HUES64 (cell line): ENCODE measurements around the gene MYBPC3.
A peak's percentile ranks its signal among the peaks of the same experiment; 100 is the strongest.

ENCODE experiments used
- H3K27ac ChIP-seq: 2 replicates; pipeline ENCODE4 v1.7.0; 2013; ENCODE audit warnings: low read depth, low read length, inconsistent platforms
- H3K27me3 ChIP-seq: 2 replicates; pipeline ENCODE4 v1.6.1; 2013; ENCODE audit warnings: mild to moderate bottlenecking, low read length; ENCODE audit not compliant: insufficient read depth
- H3K36me3 ChIP-seq: 2 replicates; pipeline ENCODE4 v1.6.1; 2013; ENCODE audit warnings: mild to moderate bottlenecking, low read length; ENCODE audit not compliant: insufficient read depth
- H3K4me1 ChIP-seq: 2 replicates; pipeline ENCODE4 v1.6.1; 2013; ENCODE audit warnings: mild to moderate bottlenecking, low read length, moderate library complexity; ENCODE audit not compliant: insufficient read depth
- H3K4me3 ChIP-seq: 2 replicates; pipeline ENCODE4 v1.5.1; 2013; ENCODE audit warnings: mild to moderate bottlenecking, low read length, moderate library complexity
- H3K9ac ChIP-seq: 2 replicates; pipeline ENCODE4 v1.6.1; 2013; ENCODE audit warnings: mild to moderate bottlenecking, low read depth, low read length
- H3K9me3 ChIP-seq: 2 replicates; pipeline ENCODE4 v1.6.1; 2013; ENCODE audit warnings: low read depth, low read length; ENCODE audit not compliant: insufficient read depth
- WGBS: fragments of 150-250, 120-280 bp; methylation state at CpG from one replicate; pipeline ENCODE4 v1.1.7; 2013; ENCODE audit warnings: missing lambda C conversion rate; 5-methylcytosine and 5-hydroxymethylcytosine counted together

Gene MYBPC3

GRCh38 chr11:47355283-47356128 lies 3.0 kb upstream of the MYBPC3 start:
- H3K27me3 ChIP-seq: no peaks in the 10 kb centered on the region
- H3K36me3 ChIP-seq: no peaks in the 10 kb centered on the region
- no peak overlapping the region for H3K9ac ChIP-seq
- 38% methylated on average over 47 of the region's 47 CpGs for WGBS
- no peaks in the 10 kb centered on the region for H3K4me1 ChIP-seq
- H3K9me3 ChIP-seq: no peaks in the 10 kb centered on the region
- peak overlapping the region; percentile 43 for H3K4me3 ChIP-seq
- H3K27ac ChIP-seq: no peak overlapping the region

- peak overlapping the region; percentile 43 for H3K4me3 ChIP-seq
- WGBS: 3% methylated on average over 31 of the region's 32 CpGs
Observed at GRCh38 chr11:47354913-47355282, 2.4 kb upstream of the MYBPC3 start.

GRCh38 chr11:47353978-47354774 lies 1.7 kb upstream of the MYBPC3 start:
- Histone ChIP-seq H3K27ac (no peak overlapping the region), H3K27me3 (no peaks in the 10 kb centered on the region), H3K9me3 (no peaks in the 10 kb centered on the region), H3K4me3 (peak overlapping the region; percentile 43), H3K36me3 (no peaks in the 10 kb centered on the region), H3K9ac (no peak overlapping the region), H3K4me1 (no peaks in the 10 kb centered on the region)
- 90% methylated on average over 15 of the region's 15 CpGs for WGBS

More at GRCh38 chr11:47354913-47355282, 2.4 kb upstream of the MYBPC3 start:
- Histone ChIP-seq H3K9ac (no peak overlapping the region), H3K9me3 (no peaks in the 10 kb centered on the region), H3K4me1 (no peaks in the 10 kb centered on the region), H3K27me3 (no peaks in the 10 kb centered on the region), H3K36me3 (no peaks in the 10 kb centered on the region), H3K27ac (no peak overlapping the region)

- Histone ChIP-seq H3K27ac (no peak overlapping the region), H3K36me3 (no peaks in the 10 kb centered on the region), H3K9ac (no peak overlapping the region), H3K4me1 (no peaks in the 10 kb centered on the region), H3K9me3 (no peaks in the 10 kb centered on the region), H3K4me3 (no peak overlapping the region), H3K27me3 (no peaks in the 10 kb centered on the region)
- 90% methylated on average over 29 of the region's 29 CpGs for WGBS
Observed at GRCh38 chr11:47351156-47352126, 1.1 kb downstream of the MYBPC3 start.

GRCh38 chr11:47350315-47350714 lies 2.2 kb downstream of the MYBPC3 start:
- H3K27me3 ChIP-seq: no peaks in the 10 kb centered on the region
- H3K27ac ChIP-seq: no peak overlapping the region
- no peaks in the 10 kb centered on the region for H3K4me1 ChIP-seq
- no peak overlapping the region for H3K9ac ChIP-seq
- H3K4me3 ChIP-seq: no peak overlapping the region
- no peaks in the 10 kb centered on the region for H3K9me3 ChIP-seq
- no peaks in the 10 kb centered on the region for H3K36me3 ChIP-seq
- 90% methylated on average over 9 of the region's 9 CpGs for WGBS

GRCh38 chr11:47349521-47350095 lies 2.9 kb downstream of the MYBPC3 start:
- no peaks in the 10 kb centered on the region for H3K4me1 ChIP-seq
- H3K27ac ChIP-seq: no peak overlapping the region
- no peak overlapping the region for H3K9ac ChIP-seq
- no peak overlapping the region for H3K4me3 ChIP-seq
- no peaks in the 10 kb centered on the region for H3K36me3 ChIP-seq
- no peaks in the 10 kb centered on the region for H3K9me3 ChIP-seq
- 91% methylated on average over 23 of the region's 23 CpGs for WGBS
- no peaks in the 10 kb centered on the region for H3K27me3 ChIP-seq

GRCh38 chr11:47348859-47349258 lies 3.6 kb downstream of the MYBPC3 start:
- no peaks in the 10 kb centered on the region for H3K4me1 ChIP-seq
- 90% methylated on average over 6 of the region's 8 CpGs for WGBS
- H3K9ac ChIP-seq: no peak overlapping the region
- H3K4me3 ChIP-seq: no peak overlapping the region
- no peak overlapping the region for H3K27ac ChIP-seq
- no peaks in the 10 kb centered on the region for H3K27me3 ChIP-seq
- H3K36me3 ChIP-seq: no peaks in the 10 kb centered on the region
- H3K9me3 ChIP-seq: no peaks in the 10 kb centered on the region

GRCh38 chr11:47348131-47348802 lies 4.2 kb downstream of the MYBPC3 start:
- Histone ChIP-seq H3K27ac (no peak overlapping the region), H3K4me1 (no peaks in the 10 kb centered on the region), H3K4me3 (no peak overlapping the region), H3K9ac (no peak overlapping the region), H3K9me3 (no peaks in the 10 kb centered on the region), H3K27me3 (no peaks in the 10 kb centered on the region), H3K36me3 (no peaks in the 10 kb centered on the region)
- WGBS: 93% methylated on average over 24 of the region's 24 CpGs

GRCh38 chr11:47347137-47347536 lies 5.4 kb downstream of the MYBPC3 start:
- H3K27me3 ChIP-seq: no peaks in the 10 kb centered on the region
- WGBS: 92% methylated on average over 5 of the region's 5 CpGs
- no peaks in the 10 kb centered on the region for H3K4me1 ChIP-seq
- no peak overlapping the region for H3K4me3 ChIP-seq
- H3K9me3 ChIP-seq: no peaks in the 10 kb centered on the region
- H3K36me3 ChIP-seq: no peaks in the 10 kb centered on the region
- H3K9ac ChIP-seq: no peak overlapping the region
- no peak overlapping the region for H3K27ac ChIP-seq

- Histone ChIP-seq H3K9me3 (no peaks in the 10 kb centered on the region), H3K36me3 (no peaks in the 10 kb centered on the region), H3K4me1 (no peaks in the 10 kb centered on the region), H3K27ac (no peak overlapping the region), H3K4me3 (no peak overlapping the region), H3K9ac (no peak overlapping the region), H3K27me3 (no peaks in the 10 kb centered on the region)
- WGBS: 91% methylated on average over 18 of the region's 18 CpGs
Observed at GRCh38 chr11:47345890-47346563, 6.5 kb downstream of the MYBPC3 start.
